ENCODE results near the gene RGS3. TPM values are rescaled to one million over a fixed set of nuclear protein-coding genes. Genes with fewer than 3 reads are reported as not detected.

Gene RGS3
- total RNA-seq, 1 experiment from 2014 or later: 39.4 TPM

DNA sequence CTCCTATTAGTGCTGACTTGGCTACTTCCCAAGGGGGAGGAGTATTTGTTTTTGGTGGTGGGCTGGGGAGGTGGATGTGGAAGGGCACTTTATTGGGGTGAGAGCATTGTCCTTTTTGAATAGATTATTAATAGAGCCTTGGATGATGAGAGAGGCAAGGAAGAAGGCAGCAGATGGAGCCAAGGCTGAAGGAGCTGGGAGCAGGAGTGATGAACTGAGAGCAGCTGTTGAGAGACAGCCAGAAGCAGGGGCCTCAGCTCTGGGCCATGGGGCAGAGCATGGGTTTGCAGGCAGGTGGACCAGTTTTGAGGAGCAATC is 29.6 kb downstream of the RGS3 start:
- Histone ChIP-seq H4K20me1 (ENCODE audit: insufficient read depth) (no peaks in the 10 kb centered on the region), H3K36me3 (ENCODE audit: control insufficient read depth in 1 of 2, insufficient read depth in 2 of 2, low read length in 2 of 2) (peaks cover 15 to 18% of the 10 kb centered on the region in 2 experiments), H3K27ac (ENCODE audit: low read depth, low read length) (no peak overlapping the region), H2AFZ (ENCODE audit: low read depth, low read length, poor library complexity, severe bottlenecking) (no peak overlapping the region), H3K4me2 (ENCODE audit: low read length) (no peak overlapping the region), H3K4me3 (replicated peaks in 1 of 2; ENCODE audit: low read depth in 1 of 2, low read length in 2 of 2) (no peak overlapping the region), H3K9ac (ENCODE audit: low read length) (no peak overlapping the region), H3K79me2 (ENCODE audit: insufficient read depth, low read length) (no peaks in the 10 kb centered on the region), H3K9me2 (ENCODE audit: insufficient read depth) (no peaks in the 10 kb centered on the region), H3K27me3 (ENCODE audit: insufficient read depth, low read length) (no peaks in the 10 kb centered on the region), H3K4me1 (ENCODE audit: control insufficient read depth in 1 of 2, insufficient read depth in 2 of 2, low read length in 2 of 2) (no peaks in the 10 kb centered on the region), H3K9me3 (ENCODE audit: control insufficient read depth in 1 of 2, insufficient read depth in 1 of 2, low read depth in 1 of 2, low read length in 2 of 2) (no peaks in the 10 kb centered on the region)
- intact Hi-C loops (cut with micrococcal nuclease): no loop called here
- POLR2A ChIA-PET: no interaction called here
- ATAC-seq (no peak), DNase-seq (ENCODE audit: low read depth, low spot score) (no peak)
- CTCF ChIA-PET: interaction anchor here (0.7 to 1.6 kb wide), 2 partner anchors 98 to 162 kb away, joined by 3 to 4 read pairs; no protein-coding TSS in a partner anchor
- TF ChIP-seq ELF1 (IDR thresholded peaks at IDR 0.05; ENCODE audit: borderline replicate concordance, low read depth) (no peak), SIN3A (IDR thresholded peaks at IDR 0.05; ENCODE audit: low read depth) (no peak), YY1 (IDR thresholded peaks at IDR 0.05; ENCODE audit: extremely low read depth, insufficient replicate concordance, low read depth, low read length) (no peak), CEBPB (IDR thresholded peaks at IDR 0.05; ENCODE audit: low read depth) (no peak), EGR1 (IDR thresholded peaks at IDR 0.05; ENCODE audit: low read depth) (no peak), SRF (IDR thresholded peaks at IDR 0.05; ENCODE audit: low read depth) (no peak), EZH2phosphoT487 (IDR thresholded peaks at IDR 0.05; ENCODE audit: borderline replicate concordance) (no peak), POLR2AphosphoS5 (IDR thresholded peaks at IDR 0.05; ENCODE audit: low read depth, low read length) (no peak), RAD21 (IDR thresholded peaks at IDR 0.05; ENCODE audit: low read depth) (no peak), FOSL1 (IDR thresholded peaks at IDR 0.05; ENCODE audit: low read depth) (no peak), POLR2A (IDR thresholded peaks at IDR 0.05; ENCODE audit: borderline replicate concordance, extremely low read depth, insufficient read depth, insufficient read length) (no peak), ZFX (IDR thresholded peaks at IDR 0.05) (no peak), JUND (IDR thresholded peaks at IDR 0.05) (no peak), ZNF274 (IDR thresholded peaks at IDR 0.05; ENCODE audit: low read depth, low read length) (no peak), SP1 (IDR thresholded peaks at IDR 0.05; ENCODE audit: low read depth) (no peak), EZH2 (IDR thresholded peaks at IDR 0.05) (no peak)
- TF ChIP-seq, protein P1, sequence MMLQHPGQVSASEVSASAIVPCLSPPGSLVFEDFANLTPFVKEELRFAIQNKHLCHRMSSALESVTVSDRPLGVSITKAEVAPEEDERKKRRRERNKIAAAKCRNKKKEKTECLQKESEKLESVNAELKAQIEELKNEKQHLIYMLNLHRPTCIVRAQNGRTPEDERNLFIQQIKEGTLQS (IDR thresholded peaks at IDR 0.05): no peak
- TF ChIP-seq, protein P2, sequence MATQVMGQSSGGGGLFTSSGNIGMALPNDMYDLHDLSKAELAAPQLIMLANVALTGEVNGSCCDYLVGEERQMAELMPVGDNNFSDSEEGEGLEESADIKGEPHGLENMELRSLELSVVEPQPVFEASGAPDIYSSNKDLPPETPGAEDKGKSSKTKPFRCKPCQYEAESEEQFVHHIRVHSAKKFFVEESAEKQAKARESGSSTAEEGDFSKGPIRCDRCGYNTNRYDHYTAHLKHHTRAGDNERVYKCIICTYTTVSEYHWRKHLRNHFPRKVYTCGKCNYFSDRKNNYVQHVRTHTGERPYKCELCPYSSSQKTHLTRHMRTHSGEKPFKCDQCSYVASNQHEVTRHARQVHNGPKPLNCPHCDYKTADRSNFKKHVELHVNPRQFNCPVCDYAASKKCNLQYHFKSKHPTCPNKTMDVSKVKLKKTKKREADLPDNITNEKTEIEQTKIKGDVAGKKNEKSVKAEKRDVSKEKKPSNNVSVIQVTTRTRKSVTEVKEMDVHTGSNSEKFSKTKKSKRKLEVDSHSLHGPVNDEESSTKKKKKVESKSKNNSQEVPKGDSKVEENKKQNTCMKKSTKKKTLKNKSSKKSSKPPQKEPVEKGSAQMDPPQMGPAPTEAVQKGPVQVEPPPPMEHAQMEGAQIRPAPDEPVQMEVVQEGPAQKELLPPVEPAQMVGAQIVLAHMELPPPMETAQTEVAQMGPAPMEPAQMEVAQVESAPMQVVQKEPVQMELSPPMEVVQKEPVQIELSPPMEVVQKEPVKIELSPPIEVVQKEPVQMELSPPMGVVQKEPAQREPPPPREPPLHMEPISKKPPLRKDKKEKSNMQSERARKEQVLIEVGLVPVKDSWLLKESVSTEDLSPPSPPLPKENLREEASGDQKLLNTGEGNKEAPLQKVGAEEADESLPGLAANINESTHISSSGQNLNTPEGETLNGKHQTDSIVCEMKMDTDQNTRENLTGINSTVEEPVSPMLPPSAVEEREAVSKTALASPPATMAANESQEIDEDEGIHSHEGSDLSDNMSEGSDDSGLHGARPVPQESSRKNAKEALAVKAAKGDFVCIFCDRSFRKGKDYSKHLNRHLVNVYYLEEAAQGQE (IDR thresholded peaks at IDR 0.05; ENCODE audit: low read depth): no peak
- TF ChIP-seq, protein P3, sequence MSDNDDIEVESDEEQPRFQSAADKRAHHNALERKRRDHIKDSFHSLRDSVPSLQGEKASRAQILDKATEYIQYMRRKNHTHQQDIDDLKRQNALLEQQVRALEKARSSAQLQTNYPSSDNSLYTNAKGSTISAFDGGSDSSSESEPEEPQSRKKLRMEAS (IDR thresholded peaks at IDR 0.05): no peak
- RAD21 ChIA-PET (ENCODE audit: low non-redundant PET in 1 of 2, low total read pairs in 2 of 2, uncharacterized antibody in 2 of 2, unreplicated experiment in 2 of 2): no interaction called here
- no TSS peak for BruUV-seq (replicated peaks)
